K562 (cell line): ENCODE data around the gene LRP1B. TPM values are rescaled to one million over a fixed set of nuclear protein-coding genes. Genes with fewer than 3 reads are reported as not detected.

ENCODE experiments used
- ATAC-seq: fragments of 200-7000 bp; cut with Tn5 transposase; 3 replicates; pipeline ENCODE4 v1.9.1; 2020; ENCODE audit warnings: moderate library complexity
- BruUV-seq: library from RNA; stranded (reverse); fragments of 400-500 nt; replicated peaks from 2 replicates; lab custom pipeline; 2021; lab: Mats Ljungman, UMichigan
- CTCF ChIA-PET: fragments of 300-600 bp; formaldehyde crosslinking; extraction: SDS; loops from one replicate; lab custom pipeline; 2021; ENCODE audit warnings: low intra/inter-chr PET ratio; lab: Yijun Ruan, JAX
- POLR2A ChIA-PET: fragments of 300-600, 350-650 bp; sonication (Branson Sonifier 250); formaldehyde crosslinking; extraction: SDS; loops from one replicate; lab custom pipeline; 2021; ENCODE audit warnings: antibody characterized with exemption, inconsistent platforms; lab: Yijun Ruan, JAX
- DNase-seq, 4 experiments: peaks; one replicate each; pipeline versions ENCODE4 v3.0.0 to v3.0.0-alpha.2; 2011 to 2018; ENCODE audit warnings: low spot score in 3 of 4, mixed read lengths in 3 of 4; ENCODE audit errors: extremely low read depth in 1 of 4
- FAIRE-seq: peaks from 2 replicates; lab custom pipeline; 2011; peaks lifted over from hg19 to GRCh38; lab: Jason Lieb, UNC
- H2AFZ ChIP-seq: 2 replicates; pipeline ENCODE4 v1.6.0; 2011; ENCODE audit warnings: low read depth, low read length, control low read depth, inconsistent platforms
- H3K27ac ChIP-seq: fragments of 200-600 bp; 3 replicates; pipeline ENCODE4 v1.8.0; 2011; ENCODE audit warnings: low read depth, mild to moderate bottlenecking, control low read depth, inconsistent platforms, low read length, moderate library complexity, mixed read lengths; ENCODE audit errors: extremely low read depth
- H3K27me3 ChIP-seq, 2 experiments: fragments of 300-600 bp in 1 of 2; 2 replicates in 1 of 2; 3 replicates in 1 of 2; pipeline versions ENCODE4 v1.6.0 to v1.8.0; 2011; ENCODE audit warnings: inconsistent platforms in 2 of 2, low read length in 2 of 2, mild to moderate bottlenecking in 1 of 2, mixed read lengths in 1 of 2, moderate library complexity in 1 of 2; ENCODE audit not compliant: control insufficient read depth in 2 of 2, insufficient read depth in 2 of 2
- H3K36me3 ChIP-seq: fragments of 300-600 bp; 3 replicates; pipeline ENCODE4 v1.8.0; 2011; ENCODE audit warnings: mild to moderate bottlenecking, low read length, inconsistent platforms; ENCODE audit not compliant: control insufficient read depth, insufficient read depth
- H3K4me1 ChIP-seq, 2 experiments: fragments of 200-600 bp in 1 of 2; replicated peaks in 1 of 2; 2 replicates in 1 of 2; 3 replicates in 1 of 2; pipeline versions ENCODE4 v1.5.1 to v1.8.0; 2011; ENCODE audit warnings: inconsistent platforms in 2 of 2, low read length in 2 of 2, mild to moderate bottlenecking in 1 of 2, mixed read lengths in 1 of 2, moderate library complexity in 1 of 2; ENCODE audit not compliant: control insufficient read depth in 2 of 2, insufficient read depth in 2 of 2
- H3K4me2 ChIP-seq: 2 replicates; pipeline ENCODE4 v1.6.1; 2011; ENCODE audit warnings: low read length, control low read depth, inconsistent platforms, mixed read lengths; ENCODE audit not compliant: insufficient read depth
- H3K4me3 ChIP-seq: fragments of 200-600 bp; sonication (generic), shearing (Covaris generic); 2 replicates; pipeline ENCODE4 v1.5.1; 2016; ENCODE audit warnings: control low read depth, inconsistent platforms
- H3K79me2 ChIP-seq: fragments of 200-600 bp; 3 replicates; pipeline ENCODE4 v1.8.0; 2011; ENCODE audit warnings: low read length, inconsistent platforms; ENCODE audit not compliant: control insufficient read depth, insufficient read depth
- H3K9ac ChIP-seq, 2 experiments: 2 replicates each; pipeline versions ENCODE4 v1.6.0 to v1.6.1; 2011; ENCODE audit warnings: low read depth in 2 of 2, low read length in 2 of 2, control low read depth in 1 of 2, inconsistent platforms in 1 of 2, mild to moderate bottlenecking in 1 of 2, mixed read lengths in 1 of 2; ENCODE audit not compliant: insufficient read depth in 1 of 2
- H3K9me1 ChIP-seq: one replicate; pipeline ENCODE4 v1.6.0; 2011; ENCODE audit warnings: inconsistent platforms, mild to moderate bottlenecking, low read length, moderate library complexity; ENCODE audit not compliant: control insufficient read depth, insufficient read depth
- H3K9me3 ChIP-seq: replicated peaks from 2 replicates; pipeline ENCODE4 v1.5.1; 2011; ENCODE audit warnings: low read depth, low read length, inconsistent platforms; ENCODE audit not compliant: control insufficient read depth, insufficient read depth
- H4K20me1 ChIP-seq: replicated peaks from 2 replicates; pipeline ENCODE4 v1.6.1; 2011; ENCODE audit warnings: low read length, inconsistent platforms, mixed read lengths; ENCODE audit not compliant: control insufficient read depth, insufficient read depth
- ATF1 ChIP-seq, 2 experiments: fragments of 450-650 bp in 1 of 2; IDR thresholded peaks; 2 replicates each; pipeline ENCODE4 v1.6.1; 2016; ENCODE audit warnings: missing compliant biosample characterization in 1 of 2, missing genetic modification characterization in 1 of 2
- CBFB ChIP-seq: sonication (generic); formaldehyde crosslinking; IDR thresholded peaks from 2 replicates; pipeline ENCODE4 v1.4.0; 2020; ENCODE audit warnings: mild to moderate bottlenecking, missing genetic modification reagents
- HDAC2 ChIP-seq: fragments of 450-650 bp; IDR thresholded peaks from 2 replicates; pipeline ENCODE4 v1.6.1; 2016; ENCODE audit warnings: mild to moderate bottlenecking
- KLF1 ChIP-seq: fragments of 450-650 bp; IDR thresholded peaks from 2 replicates; pipeline ENCODE4 v1.6.1; 2016; ENCODE audit warnings: missing genetic modification characterization, missing compliant biosample characterization
- MAFF ChIP-seq: IDR thresholded peaks from 2 replicates; pipeline ENCODE4 v1.6.1; 2012; ENCODE audit warnings: low read length, improper control_type of control experiment
- MAFG ChIP-seq: fragments of 450-650 bp; conservative IDR thresholded peaks from 2 replicates; pipeline ENCODE4 v1.6.1; 2016; ENCODE audit warnings: missing genetic modification characterization, missing compliant biosample characterization
- NCOA2 ChIP-seq, 2 experiments: fragments of 450-650 bp; IDR thresholded peaks; 2 replicates each; pipeline ENCODE4 v1.6.1; 2018; ENCODE audit warnings: mild to moderate bottlenecking in 2 of 2, moderate library complexity in 1 of 2; ENCODE audit not compliant: partially characterized antibody in 2 of 2
- NFYB ChIP-seq: IDR thresholded peaks from 2 replicates; pipeline ENCODE4 v1.6.1; 2011; ENCODE audit warnings: mild to moderate bottlenecking, moderate library complexity; ENCODE audit not compliant: insufficient read length; ENCODE audit errors: extremely low read depth
- SRSF1 ChIP-seq: fragments of 200-400 bp; formaldehyde crosslinking; IDR thresholded peaks from 2 replicates; pipeline ENCODE4 v1.6.1; 2017; ENCODE audit warnings: mild to moderate bottlenecking, low read depth, low read length, moderate library complexity
- SRSF9 ChIP-seq: fragments of 200-400 bp; formaldehyde crosslinking; IDR thresholded peaks from 2 replicates; pipeline ENCODE4 v1.6.1; 2017; ENCODE audit warnings: low read depth, low read length, borderline replicate concordance
- TARDBP ChIP-seq: fragments of 450-650 bp; IDR thresholded peaks from 2 replicates; pipeline ENCODE4 v1.6.1; 2016
- ZNF146 ChIP-seq: IDR thresholded peaks from one replicate; pipeline ENCODE4 v1.6.1; 2018; ENCODE audit warnings: missing compliant biosample characterization; ENCODE audit not compliant: unreplicated experiment
- ZNF316 ChIP-seq: fragments of 450-650 bp; IDR thresholded peaks from 2 replicates; pipeline ENCODE4 v1.6.1; 2016
- ZNF780A ChIP-seq: fragments of 250-450 bp; sonication (Bioruptor Pico); IDR thresholded peaks from 2 replicates; pipeline ENCODE4 v1.5.0; 2021; ENCODE audit warnings: mild to moderate bottlenecking
- in situ Hi-C: fragments of 300-500 bp; cut with MboI; formaldehyde crosslinking; loops from 4 replicates; pipeline ENCODE4 v1.15.0; 2018; ENCODE audit warnings: inconsistent platforms, mixed read lengths
- intact Hi-C: fragments of 100-400 bp; cut with micrococcal nuclease; formaldehyde crosslinking; loops from 2 replicates; pipeline ENCODE4 v1.14.2; 2022
- polyA plus RNA-seq, 8 experiments: library from polyadenylated mRNA; depleted of rRNA in 4 of 8; stranded (reverse) in 5 of 8; unstranded in 3 of 8; fragments of >200 nt; fragmentation: Nextera tagmentation in 2 of 8; fragmentation: Illumina TruSeq in 1 of 8; extraction: Ambion mirVana in 2 of 8; extraction: Trizol in 1 of 8; gene quantifications; 2 replicates each; pipeline versions ENCODE4 v1.2.1 to v1.2.3, GENCODE V29; 2011 to 2014; ENCODE audit warnings: inconsistent platforms in 1 of 8, missing spikeins in 1 of 8
- total RNA-seq, 7 experiments: library from RNA; depleted of rRNA in 6 of 7; stranded (reverse); fragments of >200 nt in 6 of 7; fragmentation: Illumina TruSeq in 2 of 7; extraction: Trizol in 2 of 7; gene quantifications; 2 replicates each; pipeline versions ENCODE4 v1.2.1 to v1.2.3, GENCODE V29; 2011 to 2021; ENCODE audit warnings: low replicate concordance in 1 of 7
- TF ChIP-seq, protein P1 (sequence below), 2 experiments: IDR thresholded peaks; 2 replicates each; pipeline ENCODE4 v1.6.1; 2011; ENCODE audit warnings: borderline replicate concordance in 1 of 2, control low read depth in 1 of 2, low read depth in 1 of 2, low read length in 1 of 2, mild to moderate bottlenecking in 1 of 2, mixed read lengths in 1 of 2, moderate library complexity in 1 of 2; ENCODE audit not compliant: insufficient read depth in 1 of 2, insufficient read length in 1 of 2, poor library complexity in 1 of 2, severe bottlenecking in 1 of 2; ENCODE audit errors: extremely low read depth in 1 of 2
- TF ChIP-seq, protein P2 (sequence below), 2 experiments: fragments of 450-650 bp in 1 of 2; sonication (generic) in 1 of 2; formaldehyde crosslinking; conservative IDR thresholded peaks; 2 replicates each; pipeline versions ENCODE4 v1.4.0 to v1.8.1; 2020 to 2022; ENCODE audit warnings: mild to moderate bottlenecking in 1 of 2, missing genetic modification reagents in 1 of 2
- TF ChIP-seq, protein P3 (sequence below): sonication (generic); formaldehyde crosslinking; IDR thresholded peaks from 2 replicates; pipeline ENCODE4 v1.8.0; 2022; ENCODE audit warnings: mild to moderate bottlenecking, missing genetic modification reagents, borderline replicate concordance
- TF ChIP-seq, protein P4 (sequence below): sonication (generic); formaldehyde crosslinking; IDR thresholded peaks from 2 replicates; pipeline ENCODE4 v1.8.0; 2022; ENCODE audit warnings: mild to moderate bottlenecking, missing genetic modification reagents

LRP1B gene
- total and polyA plus RNA-seq, 9 of the 15 experiments (the other 6 are each of a cell fraction or from before 2014, with no cell fraction given), result not detected

DNA sequence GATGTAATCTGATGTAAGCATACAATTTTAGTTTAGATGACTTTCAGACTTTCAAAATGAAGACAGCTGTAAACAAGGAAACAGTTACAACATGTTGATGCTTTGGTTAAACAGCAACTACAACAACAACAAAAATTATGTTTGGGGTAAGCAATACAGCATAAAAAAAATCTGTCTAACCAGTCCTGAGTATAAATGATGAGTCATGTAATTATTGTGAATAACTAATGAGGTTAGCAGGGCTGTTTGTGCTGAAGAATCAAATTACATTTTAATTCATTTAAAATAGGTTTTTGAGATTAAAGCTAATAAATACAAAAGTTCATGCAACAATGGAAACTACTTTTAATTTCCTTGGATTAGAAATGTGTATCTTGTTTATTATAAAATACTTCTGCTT lies 266.9 kb downstream of the LRP1B start:
- no peaks in the 10 kb centered on the region for H3K36me3 ChIP-seq
- no peaks in the 10 kb centered on the region for H3K27me3 ChIP-seq
- FAIRE-seq (no peak), DNase-seq (no peak)
- H3K4me3 ChIP-seq, result no peak overlapping the region
- CTCF ChIA-PET, result no interaction called here
- POLR2A ChIA-PET, result no interaction called here
- BruUV-seq, result no TSS peak
- no peaks in the 10 kb centered on the region for H3K79me2 ChIP-seq
- H3K9me3 ChIP-seq, result no peaks in the 10 kb centered on the region
- no peaks in the 10 kb centered on the region for H3K9me1 ChIP-seq
- H3K4me2 ChIP-seq, result no peak overlapping the region
- intact Hi-C loops, result no loop called here
- in situ Hi-C loops, result no loop called here
- H4K20me1 ChIP-seq, result no peaks in the 10 kb centered on the region
- H2AFZ ChIP-seq, result no peak overlapping the region
- TF ChIP-seq, protein P1, sequence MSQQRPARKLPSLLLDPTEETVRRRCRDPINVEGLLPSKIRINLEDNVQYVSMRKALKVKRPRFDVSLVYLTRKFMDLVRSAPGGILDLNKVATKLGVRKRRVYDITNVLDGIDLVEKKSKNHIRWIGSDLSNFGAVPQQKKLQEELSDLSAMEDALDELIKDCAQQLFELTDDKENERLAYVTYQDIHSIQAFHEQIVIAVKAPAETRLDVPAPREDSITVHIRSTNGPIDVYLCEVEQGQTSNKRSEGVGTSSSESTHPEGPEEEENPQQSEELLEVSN (IDR thresholded peaks at IDR 0.05; ENCODE audit: borderline replicate concordance in 1 of 2, extremely low read depth in 1 of 2, insufficient read depth in 1 of 2, insufficient read length in 1 of 2, low read depth in 1 of 2, low read length in 1 of 2, poor library complexity in 1 of 2, severe bottlenecking in 1 of 2), result no peak
- TF ChIP-seq ZNF316 (peak; percentile 59), TARDBP (no peak), NFYB (no peak), SRSF9 (no peak), HDAC2 (no peak), ZNF780A (CRISPR knock-in tag) (no peak), CBFB (no peak), ZNF146 (CRISPR knock-in tag) (no peak), ATF1 (CRISPR knock-in tag; IDR thresholded peaks at IDR 0.05) (no peak), ATF1 (tag; IDR thresholded peaks at IDR 0.05) (no peak), SRSF1 (no peak), NCOA2 (IDR thresholded peaks at IDR 0.05; ENCODE audit: partially characterized antibody in 2 of 2) (no peak), MAFF (0 out of 2 replicates have a peak, but pooled peaks have one; percentile 15), KLF1 (tag) (no peak), MAFG (0 out of 2 replicates have a peak, but pooled peaks have one; percentile 21)
- TF ChIP-seq, protein P2, sequence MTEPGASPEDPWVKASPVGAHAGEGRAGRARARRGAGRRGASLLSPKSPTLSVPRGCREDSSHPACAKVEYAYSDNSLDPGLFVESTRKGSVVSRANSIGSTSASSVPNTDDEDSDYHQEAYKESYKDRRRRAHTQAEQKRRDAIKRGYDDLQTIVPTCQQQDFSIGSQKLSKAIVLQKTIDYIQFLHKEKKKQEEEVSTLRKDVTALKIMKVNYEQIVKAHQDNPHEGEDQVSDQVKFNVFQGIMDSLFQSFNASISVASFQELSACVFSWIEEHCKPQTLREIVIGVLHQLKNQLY (CRISPR knock-in tag; conservative IDR thresholded peaks at IDR 0.05), result no peak
- TF ChIP-seq, protein P3, sequence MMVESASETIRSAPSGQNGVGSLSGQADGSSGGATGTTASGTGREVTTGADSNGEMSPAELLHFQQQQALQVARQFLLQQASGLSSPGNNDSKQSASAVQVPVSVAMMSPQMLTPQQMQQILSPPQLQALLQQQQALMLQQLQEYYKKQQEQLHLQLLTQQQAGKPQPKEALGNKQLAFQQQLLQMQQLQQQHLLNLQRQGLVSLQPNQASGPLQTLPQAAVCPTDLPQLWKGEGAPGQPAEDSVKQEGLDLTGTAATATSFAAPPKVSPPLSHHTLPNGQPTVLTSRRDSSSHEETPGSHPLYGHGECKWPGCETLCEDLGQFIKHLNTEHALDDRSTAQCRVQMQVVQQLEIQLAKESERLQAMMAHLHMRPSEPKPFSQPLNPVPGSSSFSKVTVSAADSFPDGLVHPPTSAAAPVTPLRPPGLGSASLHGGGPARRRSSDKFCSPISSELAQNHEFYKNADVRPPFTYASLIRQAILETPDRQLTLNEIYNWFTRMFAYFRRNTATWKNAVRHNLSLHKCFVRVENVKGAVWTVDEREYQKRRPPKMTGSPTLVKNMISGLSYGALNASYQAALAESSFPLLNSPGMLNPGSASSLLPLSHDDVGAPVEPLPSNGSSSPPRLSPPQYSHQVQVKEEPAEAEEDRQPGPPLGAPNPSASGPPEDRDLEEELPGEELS (CRISPR knock-in tag), result no peak
- TF ChIP-seq, protein P4, sequence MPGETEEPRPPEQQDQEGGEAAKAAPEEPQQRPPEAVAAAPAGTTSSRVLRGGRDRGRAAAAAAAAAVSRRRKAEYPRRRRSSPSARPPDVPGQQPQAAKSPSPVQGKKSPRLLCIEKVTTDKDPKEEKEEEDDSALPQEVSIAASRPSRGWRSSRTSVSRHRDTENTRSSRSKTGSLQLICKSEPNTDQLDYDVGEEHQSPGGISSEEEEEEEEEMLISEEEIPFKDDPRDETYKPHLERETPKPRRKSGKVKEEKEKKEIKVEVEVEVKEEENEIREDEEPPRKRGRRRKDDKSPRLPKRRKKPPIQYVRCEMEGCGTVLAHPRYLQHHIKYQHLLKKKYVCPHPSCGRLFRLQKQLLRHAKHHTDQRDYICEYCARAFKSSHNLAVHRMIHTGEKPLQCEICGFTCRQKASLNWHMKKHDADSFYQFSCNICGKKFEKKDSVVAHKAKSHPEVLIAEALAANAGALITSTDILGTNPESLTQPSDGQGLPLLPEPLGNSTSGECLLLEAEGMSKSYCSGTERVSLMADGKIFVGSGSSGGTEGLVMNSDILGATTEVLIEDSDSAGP (CRISPR knock-in tag), result no peak
- TF ChIP-seq, all 486 proteins: peak for 3
- ATAC-seq, result no peak
- Histone ChIP-seq H3K27ac (no peak overlapping the region), H3K9ac (no peak overlapping the region), H3K4me1 (no peaks in the 10 kb centered on the region)
